Cardiac muscle cell (in vitro differentiated cells and primary cell): ENCODE data around the gene RPS6KA5. TPM values are rescaled to one million over a fixed set of nuclear protein-coding genes. Genes with fewer than 3 reads are reported as not detected.
"Not testable (repeated sequence)": the region's sequence is repeated elsewhere in the genome, so short reads cannot be mapped to it uniquely, and the experiment has no call there.

Source experiments
- DNase-seq, 2 donors: peaks; one replicate each; pipeline versions ENCODE4 v3.0.0 to v3.0.0-alpha.2; 2010 to 2017; ENCODE audit warnings: low read depth in 1 of 2, low spot score in 1 of 2
- H3K27ac ChIP-seq: fragments of 200-600 bp; sonication (generic); 2 replicates; pipeline ENCODE4 v1.5.1; 2016
- H3K27me3 ChIP-seq: fragments of 200-600 bp; sonication (generic); 2 replicates; pipeline ENCODE4 v1.6.0; 2016; ENCODE audit warnings: control low read depth
- H3K36me3 ChIP-seq: fragments of 200-600 bp; sonication (generic); 2 replicates; pipeline ENCODE4 v1.5.1; 2016; ENCODE audit warnings: control low read depth
- H3K4me1 ChIP-seq: fragments of 200-600 bp; sonication (generic); 2 replicates; pipeline ENCODE4 v1.8.1; 2017; ENCODE audit warnings: low read depth, mild to moderate bottlenecking, mixed run types
- H3K4me3 ChIP-seq: fragments of 200-600 bp; sonication (generic); 2 replicates; pipeline ENCODE4 v1.5.1; 2016; ENCODE audit warnings: mild to moderate bottlenecking
- H3K9me3 ChIP-seq: fragments of 200-600 bp; sonication (generic); 2 replicates; pipeline ENCODE4 v1.5.1; 2017; ENCODE audit warnings: low read depth, mild to moderate bottlenecking, control low read depth
- CTCF ChIP-seq: IDR thresholded peaks from 2 replicates; pipeline ENCODE4 v1.5.1; 2012; ENCODE audit warnings: low read depth, mild to moderate bottlenecking, low read length
- polyA plus RNA-seq: library from polyadenylated mRNA; unstranded; fragments of >200 nt; fragmentation: Nextera tagmentation; extraction: Ambion mirVana; gene quantifications from 2 replicates; pipeline ENCODE4 v1.2.1, GENCODE V29; 2016
- total RNA-seq: library from RNA; depleted of rRNA; stranded (reverse); fragments of >200 nt; gene quantifications from 2 replicates; pipeline ENCODE4 v1.2.3, GENCODE V29; 2016

RPS6KA5 gene
- total and polyA plus RNA-seq, 2 experiments from 2014 or later = 3.3 to 10.9 TPM

GRCh38 chr14:91032248-91032647 lies 28.2 kb downstream of the RPS6KA5 start:
- DNase-seq = peak in 1 of 2 donors; percentile 8
- no peaks in the 10 kb centered on the region for H3K27me3 ChIP-seq
- no peaks in the 10 kb centered on the region for H3K36me3 ChIP-seq
- no peak overlapping the region for H3K27ac ChIP-seq
- no peak for TF ChIP-seq CTCF
- no peaks in the 10 kb centered on the region for H3K9me3 ChIP-seq
- peaks cover 28% of the 10 kb centered on the region for H3K4me1 ChIP-seq
- no peak overlapping the region for H3K4me3 ChIP-seq

- TF ChIP-seq CTCF = no peak
- Histone ChIP-seq H3K4me3 (no peak overlapping the region), H3K36me3 (no peaks in the 10 kb centered on the region), H3K27me3 (no peaks in the 10 kb centered on the region), H3K9me3 (no peaks in the 10 kb centered on the region), H3K27ac (no peak overlapping the region), H3K4me1 (peaks cover 34% of the 10 kb centered on the region)
- DNase-seq = no peak
Measured at GRCh38 chr14:91031666-91032065, 28.8 kb downstream of the RPS6KA5 start.

- Histone ChIP-seq H3K27me3 (no peaks in the 10 kb centered on the region), H3K36me3 (no peaks in the 10 kb centered on the region), H3K9me3 (no peaks in the 10 kb centered on the region), H3K4me3 (no peak overlapping the region), H3K4me1 (peaks cover 36% of the 10 kb centered on the region), H3K27ac (peak overlapping the region; percentile 16)
- no peak for DNase-seq
- TF ChIP-seq CTCF = no peak
Measured at GRCh38 chr14:91029456-91030217, 30.8 kb downstream of the RPS6KA5 start.

- Histone ChIP-seq H3K4me1 (peaks cover 44% of the 10 kb centered on the region), H3K36me3 (no peaks in the 10 kb centered on the region), H3K27ac (peak overlapping the region; percentile 50), H3K4me3 (no peak overlapping the region), H3K27me3 (no peaks in the 10 kb centered on the region), H3K9me3 (no peaks in the 10 kb centered on the region)
- DNase-seq = peak in 1 of 2 donors; percentile 65
- no peak for TF ChIP-seq CTCF
Measured at GRCh38 chr14:91027561-91027960, 32.9 kb downstream of the RPS6KA5 start.

GRCh38 chr14:91022622-91023028 lies 37.8 kb downstream of the RPS6KA5 start:
- not testable (repeated sequence) for H3K27me3 ChIP-seq, H3K36me3 ChIP-seq, H3K4me3 ChIP-seq, DNase-seq, H3K27ac ChIP-seq, H3K9me3 ChIP-seq
- H3K4me1 ChIP-seq = peaks cover 19% of the 10 kb centered on the region

GRCh38 chr14:91021991-91022621 lies 38.3 kb downstream of the RPS6KA5 start:
- H3K27ac ChIP-seq = no peak overlapping the region
- H3K36me3 ChIP-seq = no peaks in the 10 kb centered on the region
- H3K27me3 ChIP-seq = no peaks in the 10 kb centered on the region
- peaks cover 14% of the 10 kb centered on the region for H3K4me1 ChIP-seq
- no peak overlapping the region for H3K4me3 ChIP-seq
- no peak for DNase-seq
- TF ChIP-seq CTCF = no peak
- H3K9me3 ChIP-seq = no peaks in the 10 kb centered on the region
